Astrocyte (in vitro differentiated cells and primary cell): ENCODE results near the gene REG4. TPM values are rescaled to one million over a fixed set of nuclear protein-coding genes. Genes with fewer than 3 reads are reported as not detected.
"Not testable (repeated sequence)": the region's sequence is repeated elsewhere in the genome, so short reads cannot be mapped to it uniquely, and the experiment has no call there.

Experiments used
- DNase-seq: peaks from one replicate; pipeline ENCODE4 v3.0.0-alpha.2; 2010; ENCODE audit warnings: low read depth
- FAIRE-seq: peaks from 2 replicates; lab custom pipeline; 2011; peaks lifted over from hg19 to GRCh38; lab: Jason Lieb, UNC
- H2AFZ ChIP-seq: 2 replicates; pipeline ENCODE4 v1.6.0; 2012; ENCODE audit warnings: low read depth, low read length, inconsistent platforms
- H3K27ac ChIP-seq: 2 replicates; pipeline ENCODE4 v1.5.1; 2011; ENCODE audit warnings: low read depth, low read length, inconsistent platforms
- H3K27me3 ChIP-seq: 2 replicates; pipeline ENCODE4 v1.6.0; 2011; ENCODE audit warnings: low read length, inconsistent platforms; ENCODE audit not compliant: insufficient read depth
- H3K36me3 ChIP-seq: 2 replicates; pipeline ENCODE4 v1.5.1; 2011; ENCODE audit warnings: low read length, inconsistent platforms; ENCODE audit not compliant: insufficient read depth
- H3K4me1 ChIP-seq: 2 replicates; pipeline ENCODE4 v1.5.1; 2011; ENCODE audit warnings: low read length, inconsistent platforms; ENCODE audit not compliant: insufficient read depth
- H3K4me2 ChIP-seq: 2 replicates; pipeline ENCODE4 v1.6.0; 2012; ENCODE audit warnings: low read length, inconsistent platforms
- H3K4me3 ChIP-seq: 2 replicates; pipeline ENCODE4 v1.5.1; 2011; ENCODE audit warnings: low read depth, mild to moderate bottlenecking, low read length, inconsistent platforms; ENCODE audit not compliant: insufficient read depth
- H3K79me2 ChIP-seq: 2 replicates; pipeline ENCODE4 v1.6.0; 2012; ENCODE audit warnings: mild to moderate bottlenecking, low read length, inconsistent platforms; ENCODE audit not compliant: insufficient read depth
- H3K9ac ChIP-seq: 2 replicates; pipeline ENCODE4 v1.6.0; 2012; ENCODE audit warnings: mild to moderate bottlenecking, low read length, inconsistent platforms
- H3K9me3 ChIP-seq: 2 replicates; pipeline ENCODE4 v1.5.1; 2012; ENCODE audit warnings: low read depth, mild to moderate bottlenecking, low read length, inconsistent platforms; ENCODE audit not compliant: insufficient read depth
- H4K20me1 ChIP-seq: 2 replicates; pipeline ENCODE4 v1.6.0; 2012; ENCODE audit warnings: low read length, inconsistent platforms; ENCODE audit not compliant: insufficient read depth
- H3K27ac Mint-ChIP-seq: one replicate; pipeline ENCODE4 v1.8.0; 2021; ENCODE audit warnings: mild to moderate bottlenecking, mixed read lengths; ENCODE audit not compliant: unreplicated experiment
- H3K27me3 Mint-ChIP-seq: one replicate; pipeline ENCODE4 v1.8.0; 2021; ENCODE audit warnings: low read depth, mixed read lengths; ENCODE audit not compliant: unreplicated experiment
- H3K36me3 Mint-ChIP-seq: one replicate; pipeline ENCODE4 v1.8.0; 2021; ENCODE audit warnings: low read depth, mixed read lengths; ENCODE audit not compliant: unreplicated experiment
- H3K4me1 Mint-ChIP-seq: one replicate; pipeline ENCODE4 v1.8.0; 2021; ENCODE audit warnings: low read depth, mixed read lengths; ENCODE audit not compliant: unreplicated experiment
- H3K4me3 Mint-ChIP-seq: one replicate; pipeline ENCODE4 v1.8.0; 2021; ENCODE audit warnings: mild to moderate bottlenecking, moderate library complexity, mixed read lengths; ENCODE audit not compliant: unreplicated experiment
- H3K9me3 Mint-ChIP-seq: one replicate; pipeline ENCODE4 v1.8.0; 2021; ENCODE audit warnings: mild to moderate bottlenecking, mixed read lengths; ENCODE audit not compliant: unreplicated experiment
- CTCF ChIP-seq: IDR thresholded peaks from 2 replicates; pipeline ENCODE4 v1.5.1; 2011; ENCODE audit warnings: low read depth, mild to moderate bottlenecking, inconsistent platforms, low read length, moderate library complexity; ENCODE audit not compliant: insufficient read depth
- EZH2 ChIP-seq: IDR thresholded peaks from 2 replicates; pipeline ENCODE4 v1.6.1; 2012; ENCODE audit warnings: mild to moderate bottlenecking, low read length, inconsistent platforms; ENCODE audit not compliant: insufficient read depth
- total RNA-seq: library from RNA; stranded (reverse); gene quantifications from 2 replicates; pipeline ENCODE4 v1.2.1, GENCODE V29; 2021

The REG4 gene
- total RNA-seq, 1 donor from 2014 or later = not detected

- Histone ChIP-seq H3K27me3 (no peaks in the 10 kb centered on the region), H4K20me1 (no peaks in the 10 kb centered on the region), H3K9me3 (no peaks in the 10 kb centered on the region), H3K4me1 (peaks cover 12% of the 10 kb centered on the region), H2AFZ (no peak overlapping the region), H3K36me3 (no peaks in the 10 kb centered on the region), H3K27ac (no peak overlapping the region), H3K4me2 (no peak overlapping the region), H3K79me2 (no peaks in the 10 kb centered on the region), H3K4me3 (no peak overlapping the region), H3K9ac (no peak overlapping the region)
- Mint-ChIP-seq H3K9me3 (no peaks in the 10 kb centered on the region), H3K27ac (no peak overlapping the region), H3K27me3 (peaks cover 2% of the 10 kb centered on the region), H3K36me3 (peaks cover 2% of the 10 kb centered on the region), H3K4me3 (no peak overlapping the region), H3K4me1 (peaks cover 22% of the 10 kb centered on the region)
- DNase-seq (no peak), FAIRE-seq (no peak)
- TF ChIP-seq CTCF (no peak), EZH2 (no peak)
Observed at GRCh38 chr1:119858126-119858525, 46.9 kb upstream of the REG4 start.

- H3K27ac ChIP-seq = no peak overlapping the region
- Mint-ChIP-seq H3K27ac (no peak overlapping the region), H3K4me3 (no peak overlapping the region), H3K36me3 (no peaks in the 10 kb centered on the region), H3K4me1 (peaks cover 6% of the 10 kb centered on the region), H3K27me3 (peaks cover 2% of the 10 kb centered on the region), H3K9me3 (no peaks in the 10 kb centered on the region)
- H3K79me2 ChIP-seq = no peaks in the 10 kb centered on the region
- H2AFZ ChIP-seq = no peak overlapping the region
- no peaks in the 10 kb centered on the region for H4K20me1 ChIP-seq
- H3K4me3 ChIP-seq = no peak overlapping the region
- no peaks in the 10 kb centered on the region for H3K4me1 ChIP-seq
- no peak for FAIRE-seq
- H3K9ac ChIP-seq = no peak overlapping the region
- no peaks in the 10 kb centered on the region for H3K36me3 ChIP-seq
- H3K4me2 ChIP-seq = no peak overlapping the region
- no peaks in the 10 kb centered on the region for H3K27me3 ChIP-seq
- no peak for DNase-seq
- H3K9me3 ChIP-seq = no peaks in the 10 kb centered on the region
- TF ChIP-seq CTCF = no peak
- no peak for TF ChIP-seq EZH2
Observed at GRCh38 chr1:119853155-119853554, 41.9 kb upstream of the REG4 start.

GRCh38 chr1:119844206-119844605 lies 32.9 kb upstream of the REG4 start:
- not testable (repeated sequence) for H3K9me3 ChIP-seq, H3K36me3 ChIP-seq, H3K4me3 ChIP-seq, H3K27ac Mint-ChIP-seq, H3K4me1 Mint-ChIP-seq, H3K27ac ChIP-seq, H3K9ac ChIP-seq, H2AFZ ChIP-seq, H3K79me2 ChIP-seq, H3K36me3 Mint-ChIP-seq, DNase-seq, H3K9me3 Mint-ChIP-seq, H3K4me1 ChIP-seq, H3K4me3 Mint-ChIP-seq, FAIRE-seq, H4K20me1 ChIP-seq, H3K4me2 ChIP-seq
- peaks cover 21% of the 10 kb centered on the region for H3K27me3 Mint-ChIP-seq
- H3K27me3 ChIP-seq = peaks cover 13% of the 10 kb centered on the region
- TF ChIP-seq CTCF = peak; percentile 26
